ENCODE results near the gene SGCA. TPM values are rescaled to one million over a fixed set of nuclear protein-coding genes. Genes with fewer than 3 reads are reported as not detected.

SGCA gene
- polyA plus RNA-seq, 3 donors, result 1.3 to 1.7 (median 1.5) TPM

DNA sequence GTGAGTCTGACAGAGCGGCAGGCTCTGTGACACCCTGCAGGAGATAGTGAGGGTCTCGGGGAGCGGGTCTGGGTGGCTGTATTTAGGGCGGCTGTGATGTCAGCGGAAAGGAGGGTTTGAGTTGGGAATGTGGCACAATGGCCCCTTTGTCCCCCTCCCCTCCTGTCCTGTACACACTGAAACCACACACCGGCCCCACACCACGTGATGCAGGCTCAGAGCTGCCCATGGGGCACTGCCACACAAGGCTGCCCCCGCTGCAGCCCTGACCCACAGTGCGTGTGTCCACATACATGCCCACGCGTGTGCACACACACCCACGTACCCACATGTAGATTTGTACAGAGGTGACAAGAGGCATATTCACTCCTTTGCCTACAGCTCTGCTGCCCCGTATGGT, 15.3 kb downstream of the SGCA start:
- DNase-seq, result no peak

DNA sequence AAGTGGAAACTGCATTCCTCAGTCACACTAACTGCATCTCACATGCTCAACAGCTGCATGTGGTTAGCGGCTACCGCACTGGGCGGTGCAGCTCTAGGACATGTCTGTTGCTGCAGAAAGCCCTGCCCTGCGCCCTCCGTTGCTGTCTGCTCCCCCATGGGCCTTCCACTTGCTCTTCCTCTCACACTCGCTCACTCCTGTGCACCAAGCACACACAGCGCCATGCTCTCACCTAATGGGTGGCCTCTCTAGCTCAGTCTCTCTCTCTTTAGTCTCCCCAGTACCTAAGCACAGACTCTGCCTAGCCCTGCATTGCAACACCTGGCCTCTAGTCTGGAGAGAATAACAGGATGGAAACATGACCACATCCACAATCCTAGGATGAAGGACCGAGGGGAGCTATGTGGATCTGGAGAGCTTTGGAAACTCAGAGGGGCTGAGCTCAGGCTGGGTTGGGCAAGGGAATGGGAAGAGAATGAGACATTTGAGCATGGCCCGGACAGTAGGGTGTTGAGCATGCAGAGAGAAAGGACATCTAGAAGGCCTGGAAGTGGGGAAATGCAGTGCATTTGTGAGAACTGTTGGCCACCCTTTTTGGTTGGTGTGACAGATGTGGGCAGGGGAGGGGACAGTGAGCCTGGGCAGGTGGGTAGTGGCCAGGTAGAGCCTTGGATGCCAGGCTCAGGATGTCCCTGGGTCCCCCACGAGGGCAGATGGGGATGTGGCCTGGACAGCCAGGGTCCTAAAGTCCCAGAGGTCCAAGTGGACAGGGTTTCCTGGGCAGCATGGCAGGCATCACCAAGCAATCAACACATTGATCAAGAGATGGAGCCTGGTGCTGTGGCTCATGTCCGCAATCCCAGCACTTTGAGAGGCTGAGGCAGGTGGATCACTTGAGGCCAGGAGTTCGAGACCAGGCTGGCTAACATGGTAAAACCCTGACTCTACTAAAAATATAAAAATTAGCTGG, 16.1 kb downstream of the SGCA start:
- DNase-seq, result no peak

DNA sequence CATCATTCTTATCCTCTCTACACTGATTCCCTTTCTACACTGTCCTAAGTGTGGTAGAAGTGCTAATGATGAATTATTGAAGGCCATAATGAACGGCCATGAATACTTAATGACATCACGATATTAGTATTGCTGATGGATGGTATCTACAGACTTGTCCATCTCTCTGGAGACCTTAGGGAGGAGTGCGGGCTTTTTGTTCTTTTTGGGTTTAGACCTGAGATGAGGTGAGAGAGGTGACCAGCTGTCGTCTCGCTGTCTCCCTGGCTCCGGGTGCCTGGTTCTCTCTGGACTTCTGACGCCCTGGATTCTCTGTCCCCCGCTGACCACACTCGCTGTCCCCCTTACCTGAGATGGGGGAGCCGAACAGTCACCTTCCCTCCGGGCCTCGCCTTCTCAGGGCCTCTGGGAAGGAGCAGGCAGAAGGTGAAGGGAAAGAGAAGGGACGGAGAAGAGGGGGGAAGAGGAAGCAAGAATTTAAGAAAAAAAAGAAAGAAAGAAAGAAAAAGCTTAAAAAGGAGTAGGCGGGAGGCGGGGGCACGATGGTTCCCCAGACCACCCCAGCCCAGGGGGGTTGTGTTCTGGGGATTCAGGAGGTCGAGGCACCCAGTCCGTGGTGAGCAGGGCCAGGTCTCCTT, 17.1 kb downstream of the SGCA start:
- no peak for DNase-seq

DNA sequence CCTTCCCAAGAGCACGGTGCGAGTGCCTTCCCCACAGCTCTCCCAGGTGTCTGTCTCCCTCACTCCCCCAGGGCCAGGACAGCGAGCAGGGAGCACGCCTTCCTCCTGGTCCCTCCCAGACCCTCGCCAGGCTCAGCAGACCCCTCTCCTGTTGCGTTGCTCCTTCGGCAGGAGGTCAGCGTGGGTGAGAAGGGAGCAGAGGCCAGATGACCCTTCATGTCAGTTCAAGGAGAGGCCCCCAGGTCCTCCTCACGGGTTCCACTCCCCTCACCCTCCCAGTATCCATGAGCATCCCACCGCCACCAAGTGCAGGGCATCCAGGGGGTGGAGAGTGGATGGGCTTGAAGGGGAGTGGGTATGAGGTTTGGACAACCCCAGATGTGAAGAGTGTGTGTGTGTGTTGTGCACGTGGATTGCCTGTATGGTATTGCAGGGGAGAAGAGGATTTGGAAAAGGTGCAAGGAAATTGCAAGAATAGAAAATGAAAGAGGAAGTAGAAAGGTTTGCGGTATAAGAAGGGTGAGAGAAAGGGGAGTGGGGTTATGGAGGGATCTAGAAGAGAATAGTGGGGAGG, 17.7 kb downstream of the SGCA start:
- DNase-seq, result no peak

DNA sequence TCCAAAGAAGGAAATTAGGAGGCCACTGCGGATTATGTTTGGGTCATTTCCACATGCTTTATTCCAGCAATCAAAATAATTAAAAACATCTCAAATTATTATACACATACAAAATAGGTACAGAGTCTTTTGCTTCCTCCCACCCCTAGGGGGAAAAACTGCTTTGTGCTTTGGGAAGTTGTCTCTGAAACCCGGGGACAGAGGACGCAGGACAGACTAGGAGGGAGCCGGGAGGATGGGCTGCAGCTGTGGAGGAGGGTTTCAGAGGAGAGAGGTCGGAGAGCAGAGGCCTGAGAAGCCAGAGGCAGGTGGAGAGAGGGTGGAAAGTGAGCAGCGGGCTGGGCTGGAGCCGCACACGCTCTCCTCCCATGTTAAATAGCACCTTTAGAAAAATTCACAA, 18.3 kb downstream of the SGCA start:
- DNase-seq, result no peak

DNA sequence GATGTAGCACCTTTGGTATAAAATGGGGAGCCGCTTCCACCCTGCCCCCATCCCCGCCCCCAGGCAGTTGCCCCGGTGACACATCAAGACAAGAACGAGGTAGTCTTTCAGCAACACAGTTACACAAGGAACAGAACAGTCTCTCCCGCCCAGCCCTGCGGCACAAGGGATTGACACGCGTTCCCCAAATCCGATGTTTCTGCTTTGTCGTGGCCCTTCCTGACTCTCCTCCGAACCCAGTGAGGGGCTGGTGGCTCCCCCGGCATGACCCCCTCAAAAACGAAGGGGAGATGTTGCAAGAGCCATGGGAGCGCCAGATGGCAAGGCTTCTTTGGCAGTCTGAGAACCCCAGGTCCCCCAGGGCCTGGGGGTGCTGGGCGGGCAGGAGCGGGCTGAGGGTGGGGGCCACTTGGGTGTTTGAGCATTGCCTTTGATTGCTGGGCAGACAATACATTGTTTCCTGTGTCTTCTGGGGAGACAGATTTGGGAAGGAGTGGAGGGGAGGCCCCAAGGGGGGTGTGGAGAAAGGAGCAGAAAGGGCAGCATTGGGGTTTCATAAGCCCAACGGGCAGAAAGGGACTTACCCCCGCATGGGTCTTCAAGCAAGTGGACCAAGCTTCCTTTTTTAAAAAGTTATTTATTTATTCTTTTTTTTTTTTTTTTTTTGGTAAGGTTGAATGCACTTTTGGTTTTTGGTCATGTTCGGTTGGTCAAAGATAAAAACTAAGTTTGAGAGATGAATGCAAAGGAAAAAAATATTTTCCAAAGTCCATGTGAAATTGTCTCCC, 19.0 kb downstream of the SGCA start:
- no peak for DNase-seq

DNA sequence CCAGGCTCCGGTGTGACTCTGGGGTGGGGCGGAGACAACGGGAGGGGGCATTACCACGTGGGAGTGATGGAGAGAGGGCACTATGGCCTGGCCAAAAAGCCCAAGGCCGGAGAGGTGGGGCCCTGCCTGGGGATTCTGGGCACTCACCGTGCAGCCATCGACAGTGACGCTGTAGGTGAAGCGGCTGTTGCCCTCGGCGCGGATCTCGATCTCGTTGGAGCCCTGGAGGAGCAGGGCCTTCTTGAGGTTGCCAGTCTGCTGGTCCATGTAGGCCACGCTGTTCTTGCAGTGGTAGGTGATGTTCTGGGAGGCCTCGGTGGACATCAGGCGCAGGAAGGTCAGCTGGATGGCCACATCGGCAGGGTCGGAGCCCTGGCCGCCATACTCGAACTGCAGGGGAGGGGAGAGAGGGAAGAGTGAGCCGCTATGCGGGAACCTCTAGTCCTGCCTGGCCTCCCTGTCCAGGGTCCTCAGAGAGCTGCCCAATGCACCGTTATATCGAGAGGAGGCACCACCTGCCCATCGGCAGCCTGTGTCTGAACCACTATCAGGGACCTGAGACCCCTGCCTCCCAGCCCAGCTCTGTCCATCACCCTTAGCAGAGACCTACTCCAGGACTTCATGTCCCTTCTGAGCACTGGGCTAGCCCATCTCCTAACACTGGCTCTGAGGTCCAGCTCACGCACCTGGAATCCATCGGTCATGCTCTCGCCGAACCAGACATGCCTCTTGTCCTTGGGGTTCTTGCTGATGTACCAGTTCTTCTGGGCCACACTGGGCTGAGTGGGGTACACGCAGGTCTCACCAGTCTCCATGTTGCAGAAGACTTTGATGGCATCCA, 20.0 kb downstream of the SGCA start:
- DNase-seq, result no peak

DNA sequence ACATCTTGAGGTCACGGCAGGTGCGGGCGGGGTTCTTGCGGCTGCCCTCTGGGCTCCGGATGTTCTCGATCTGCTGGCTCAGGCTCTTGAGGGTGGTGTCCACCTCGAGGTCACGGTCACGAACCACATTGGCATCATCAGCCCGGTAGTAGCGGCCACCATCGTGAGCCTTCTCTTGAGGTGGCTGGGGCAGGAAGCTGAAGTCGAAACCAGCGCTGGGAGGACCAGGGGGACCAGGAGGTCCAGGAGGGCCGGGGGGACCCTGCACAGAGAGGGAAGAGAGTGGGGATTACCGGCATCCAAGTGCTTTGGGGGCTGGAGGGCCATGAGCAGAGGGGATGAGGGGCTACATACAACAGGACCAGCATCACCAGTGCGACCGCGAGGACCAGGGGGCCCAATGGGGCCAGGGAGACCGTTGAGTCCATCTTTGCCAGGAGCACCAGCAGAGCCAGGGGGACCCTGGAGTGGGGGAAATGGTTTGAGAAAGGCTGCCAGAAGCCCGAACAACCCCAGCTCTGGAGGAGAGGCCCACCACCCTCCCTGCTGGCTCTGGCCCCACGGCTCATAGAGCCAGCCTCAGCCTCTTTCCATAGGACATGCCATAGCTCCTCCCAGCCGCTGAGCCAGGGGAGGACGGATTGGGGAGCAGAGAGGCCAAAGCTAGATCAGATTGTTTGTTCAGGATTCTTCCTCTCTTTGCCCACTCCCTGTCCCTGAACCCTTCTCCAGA, 21.0 kb downstream of the SGCA start:
- DNase-seq, result no peak

DNA sequence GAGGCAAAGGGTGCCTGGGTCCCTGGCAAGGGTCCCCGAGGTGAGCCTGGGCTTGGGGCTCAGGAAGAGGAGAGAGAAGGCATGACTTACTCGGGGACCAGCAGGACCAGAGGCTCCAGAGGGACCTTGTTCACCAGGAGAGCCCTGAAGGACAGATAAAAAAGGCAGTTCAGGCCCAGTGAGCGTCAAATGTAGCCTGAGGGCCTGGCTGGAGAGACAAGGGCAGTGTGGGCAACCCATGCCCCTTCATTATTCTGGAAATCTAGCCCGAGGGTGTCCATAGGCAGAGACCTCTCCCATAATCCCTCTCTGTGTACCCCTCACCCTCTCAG, 21.6 kb downstream of the SGCA start:
- no peak for DNase-seq

DNA sequence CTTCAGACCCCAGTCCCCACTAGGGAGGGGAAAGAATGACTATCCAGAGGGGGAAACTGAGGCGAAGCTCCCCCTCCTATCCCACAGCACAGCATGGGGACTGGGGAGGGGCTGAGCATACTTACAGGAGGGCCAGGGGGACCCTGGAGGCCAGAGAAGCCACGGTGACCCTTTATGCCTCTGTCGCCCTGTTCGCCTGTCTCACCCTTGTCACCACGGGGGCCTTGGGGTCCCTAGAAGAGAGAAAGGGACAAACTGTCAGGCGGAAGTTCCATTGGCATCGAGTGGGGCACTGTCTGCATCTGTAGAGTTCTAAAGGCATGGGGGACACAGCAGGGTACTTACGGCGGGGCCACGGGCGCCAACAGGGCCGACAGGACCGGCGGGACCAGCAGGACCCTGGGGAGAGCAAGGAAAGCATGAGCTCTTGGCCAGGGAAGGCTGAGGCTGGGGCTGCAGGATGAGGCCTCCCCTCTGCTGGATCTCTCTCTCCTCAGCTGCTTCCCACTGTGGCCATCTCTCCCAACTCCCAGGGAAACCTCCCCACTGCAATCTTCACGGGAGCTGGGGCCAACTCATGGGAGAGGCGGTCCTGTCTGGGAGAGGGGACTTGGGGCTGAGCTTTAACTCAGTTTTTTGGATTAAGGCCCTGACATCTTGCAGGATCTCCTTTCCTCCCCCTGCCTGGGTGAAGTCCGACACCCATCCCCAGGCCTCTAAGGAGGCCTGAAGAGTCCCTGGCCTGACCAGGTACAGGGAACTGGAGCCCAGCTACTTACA, 22.1 kb downstream of the SGCA start:
- DNase-seq, result no peak

DNA sequence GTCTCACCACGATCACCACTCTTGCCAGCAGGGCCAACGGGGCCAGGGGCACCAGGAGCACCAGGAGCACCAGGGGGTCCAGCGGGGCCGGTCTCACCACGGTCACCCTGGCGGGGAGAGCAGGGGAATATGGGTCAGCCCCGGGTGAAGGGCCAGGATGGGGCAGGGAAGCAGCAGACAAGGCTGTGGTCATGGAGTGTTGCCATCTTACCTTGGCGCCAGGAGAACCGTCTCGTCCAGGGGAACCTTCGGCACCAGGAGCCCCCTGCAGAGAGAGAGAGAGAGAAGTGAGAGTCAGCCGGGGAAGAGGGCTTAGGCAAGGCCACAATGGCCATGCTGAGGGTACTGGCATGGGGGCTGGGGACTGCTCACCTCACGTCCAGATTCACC, 22.7 kb downstream of the SGCA start:
- no peak for DNase-seq

DNA sequence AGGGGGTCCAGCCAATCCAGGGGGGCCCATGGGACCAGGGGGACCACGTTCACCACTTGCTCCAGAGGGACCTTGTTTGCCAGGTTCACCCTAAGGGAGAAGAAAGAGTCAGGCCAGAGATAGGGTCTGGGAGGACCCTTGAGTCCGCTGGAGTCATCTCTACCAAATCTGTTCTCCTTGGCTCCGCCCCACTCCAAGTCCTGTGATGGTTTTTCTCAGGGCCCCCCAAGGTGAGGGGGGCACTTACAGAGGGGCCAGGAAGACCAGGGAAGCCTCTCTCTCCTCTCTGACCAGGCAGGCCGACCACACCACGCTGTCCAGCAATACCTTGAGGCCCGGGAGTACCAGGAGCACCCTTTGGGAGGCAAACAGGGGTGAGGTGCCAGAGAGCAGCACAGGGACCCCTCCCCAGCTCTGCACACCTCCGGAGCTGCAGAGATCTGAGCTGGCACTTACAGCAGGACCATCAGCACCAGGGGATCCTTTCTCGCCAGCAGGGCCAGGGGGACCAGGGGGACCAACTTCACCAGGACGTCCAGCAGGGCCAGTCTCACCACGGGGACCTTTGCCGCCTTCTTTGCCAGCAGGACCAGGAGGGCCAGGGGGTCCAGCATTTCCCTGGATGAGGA, 23.2 kb downstream of the SGCA start:
- DNase-seq, result no peak

DNA sequence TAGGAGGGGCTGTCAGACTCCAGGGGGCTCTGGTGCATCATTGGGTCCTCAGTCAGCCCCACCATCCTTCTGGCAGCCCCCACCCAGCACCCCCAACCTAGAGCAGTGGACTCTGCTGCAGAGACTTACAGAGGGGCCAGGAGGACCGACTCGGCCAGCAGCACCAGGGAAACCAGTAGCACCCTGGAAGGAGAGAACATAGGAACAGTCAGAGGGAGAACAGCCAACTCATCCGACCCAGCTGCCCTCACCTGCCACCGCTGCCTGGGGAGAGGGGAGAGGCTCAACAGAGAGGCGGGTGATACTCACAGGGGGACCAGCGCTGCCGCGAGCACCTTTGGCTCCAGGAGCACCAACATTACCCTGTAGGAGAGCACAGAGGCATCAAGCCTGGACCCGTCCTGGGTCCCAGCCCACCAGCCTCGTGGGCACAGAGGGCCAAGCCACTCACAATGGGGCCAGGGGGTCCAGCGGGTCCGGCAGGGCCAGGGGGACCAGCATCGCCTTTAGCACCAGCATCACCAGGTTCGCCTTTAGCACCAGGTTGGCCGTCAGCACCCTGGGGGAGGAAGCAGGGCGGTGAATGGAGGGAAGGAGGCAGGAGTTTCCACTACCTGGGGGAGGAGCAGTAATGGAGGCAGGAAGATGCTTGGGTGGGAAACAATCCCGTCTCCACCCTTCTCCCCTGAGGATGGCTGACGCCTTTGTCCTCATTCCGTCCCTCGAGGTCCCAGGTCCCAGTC, 23.9 kb downstream of the SGCA start:
- no peak for DNase-seq

DNA sequence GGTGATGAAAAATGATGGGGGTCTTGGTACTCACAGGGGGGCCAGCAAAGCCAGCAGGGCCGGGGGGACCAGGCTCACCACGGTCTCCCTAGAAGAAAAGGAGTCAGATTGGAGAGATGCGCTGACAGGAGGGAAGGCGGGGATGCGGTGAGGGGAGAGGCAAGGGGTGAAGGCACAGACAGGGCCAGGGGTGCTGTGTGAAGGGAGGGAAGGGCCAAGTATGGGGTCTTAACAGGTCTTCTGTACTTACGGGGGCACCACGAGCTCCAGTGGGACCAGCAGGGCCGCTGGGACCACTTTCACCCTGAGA, 24.4 kb downstream of the SGCA start:
- no peak for DNase-seq

DNA sequence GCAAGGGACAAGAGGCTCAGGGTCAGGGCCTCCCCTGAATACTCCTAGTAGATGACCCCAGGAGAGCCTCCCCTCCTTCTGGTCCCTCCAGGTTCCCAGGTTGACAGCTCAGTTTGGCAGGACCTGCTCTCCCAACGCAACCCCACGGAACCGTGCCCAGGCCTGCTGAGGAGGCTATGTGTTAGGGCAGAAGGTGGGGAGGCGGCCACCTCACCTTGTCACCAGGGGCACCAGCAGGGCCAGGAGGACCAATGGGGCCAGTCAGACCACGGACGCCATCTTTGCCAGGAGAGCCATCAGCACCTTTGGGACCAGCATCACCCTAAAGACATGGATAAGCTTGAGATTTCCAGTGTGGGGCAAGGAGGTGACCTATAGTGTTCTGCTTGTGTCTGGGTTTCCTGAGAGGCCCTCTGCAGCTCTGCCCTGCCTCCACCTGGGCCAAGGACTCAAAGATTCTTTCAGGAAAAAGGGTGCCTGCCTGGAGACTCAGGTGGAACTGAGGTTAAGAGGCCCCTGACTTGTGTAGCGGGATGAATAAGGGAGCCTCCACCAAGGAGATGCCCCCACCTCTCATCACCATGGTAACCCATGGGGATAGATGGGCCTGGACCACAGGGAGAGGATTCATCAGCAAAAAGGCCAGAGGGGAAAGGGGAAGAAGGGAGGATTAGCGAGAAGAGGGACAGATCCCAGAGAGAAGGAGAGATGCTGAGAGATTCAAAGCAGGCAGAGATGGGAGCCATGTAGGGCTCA, 25.0 kb downstream of the SGCA start:
- DNase-seq, result no peak

DNA sequence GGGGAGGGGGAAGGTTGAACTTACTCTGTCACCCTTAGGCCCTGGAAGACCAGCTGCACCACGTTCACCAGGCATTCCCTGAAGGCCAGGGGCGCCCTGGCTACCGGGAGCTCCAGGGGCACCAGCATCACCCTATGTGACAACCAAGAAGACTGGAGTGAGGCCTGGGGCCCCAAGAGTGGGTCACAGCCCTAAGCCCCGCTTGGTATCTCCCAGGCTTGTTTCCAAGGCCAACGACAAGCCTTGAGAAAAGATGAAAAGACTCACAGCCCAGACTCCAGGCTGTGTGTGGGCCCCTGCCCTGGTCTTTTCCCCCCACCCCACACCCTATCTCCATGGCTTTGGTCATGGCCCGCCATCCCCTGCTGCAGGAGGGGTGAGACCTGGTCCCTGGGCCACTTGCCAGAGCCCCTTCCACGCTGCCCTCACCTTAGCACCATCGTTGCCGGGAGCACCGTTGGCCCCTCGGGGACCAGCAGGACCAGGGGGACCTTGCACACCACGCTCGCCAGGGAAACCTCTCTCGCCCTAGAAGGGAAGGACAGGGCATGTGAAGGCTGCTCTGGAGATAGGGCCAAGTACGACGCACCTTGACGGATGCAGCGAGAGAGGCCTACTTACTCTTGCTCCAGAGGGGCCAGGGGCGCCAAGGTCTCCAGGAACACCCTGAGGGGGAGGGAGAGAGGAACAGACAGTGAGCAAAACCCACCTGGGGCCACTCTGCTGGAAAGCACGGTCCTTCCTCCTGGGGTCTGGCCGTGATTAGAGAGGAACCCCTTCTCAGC, 25.7 kb downstream of the SGCA start:
- no peak for DNase-seq

DNA sequence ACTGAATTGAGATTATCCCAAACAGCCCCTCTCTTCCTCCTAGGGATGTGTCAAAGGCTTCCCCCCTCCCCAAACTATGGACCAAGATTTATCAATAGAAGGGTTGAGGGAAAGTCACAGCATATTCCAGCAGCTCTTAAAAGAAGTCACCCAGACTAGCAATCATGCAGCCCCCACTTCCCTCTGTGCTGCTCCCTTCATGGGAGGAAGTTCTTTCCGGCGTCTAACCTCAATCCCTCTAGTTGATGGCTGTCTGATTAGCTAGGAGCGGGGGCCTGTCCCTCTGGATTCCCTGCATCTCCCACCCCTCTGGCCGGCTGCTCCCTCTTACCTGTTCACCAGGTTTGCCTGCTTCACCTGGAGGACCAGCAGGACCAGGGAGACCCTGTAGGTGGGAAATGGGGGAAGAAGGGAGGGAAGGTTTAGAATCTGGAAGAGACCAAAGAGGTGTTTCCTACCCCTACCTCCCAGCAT, 26.4 kb downstream of the SGCA start:
- DNase-seq, result no peak

All from renal pelvis (tissue), 4 donors.